ENCODE measurements around the gene ACBD5.
A peak's percentile ranks its signal among the peaks of the same experiment; 100 is the strongest.
"Not testable (repeated sequence)": the region's sequence is repeated elsewhere in the genome, so short reads cannot be mapped to it uniquely, and the experiment has no call there.

Gene ACBD5

DNA sequence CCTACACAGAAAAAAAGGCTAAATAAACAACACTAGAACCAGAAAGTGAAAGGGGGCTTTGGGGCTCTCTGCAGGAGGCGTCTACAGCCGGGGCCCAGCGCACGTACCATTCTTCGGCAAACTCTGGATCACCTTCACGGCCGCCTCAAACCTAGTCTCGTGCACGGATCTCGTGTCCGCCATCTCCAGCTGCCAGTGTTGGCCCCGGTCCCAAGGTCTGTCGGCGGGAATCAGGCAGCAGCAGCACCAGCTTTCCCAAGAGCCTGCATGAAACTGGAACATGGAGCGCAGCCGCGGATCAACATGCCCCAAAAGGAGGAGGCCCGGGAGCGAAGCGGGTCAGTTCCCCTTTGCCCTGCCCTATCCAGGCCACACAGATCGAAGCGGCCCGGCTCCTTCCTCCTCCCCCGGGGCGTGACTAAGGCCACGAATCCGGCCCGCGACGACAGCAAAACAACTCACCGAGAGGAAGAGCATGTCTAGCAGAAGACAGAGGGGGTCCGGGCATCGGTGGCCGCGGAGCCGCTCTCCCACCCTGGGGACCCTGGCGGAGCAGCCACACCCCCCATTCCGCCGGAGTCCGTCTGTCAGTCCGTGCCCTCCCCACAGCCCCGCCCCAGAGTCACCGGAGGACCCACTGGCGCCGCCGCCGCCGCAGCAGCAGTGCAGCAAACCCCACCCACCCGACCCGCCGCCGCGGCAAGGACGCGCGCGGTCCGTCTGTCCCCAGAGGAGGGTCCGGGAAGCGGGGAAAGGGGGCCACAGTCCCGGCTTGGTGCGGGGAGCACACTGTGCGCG is at the start of gene ACBD5:
TSS of gene ACBD5 (minus strand) at position 586 of the 798 bp plus-strand sequence. CDS start at position 477, 109 bp downstream.
- DNase-seq, result peak; percentile 12

GRCh38 chr10:27285093-27285492 is 44.5 kb upstream of the ACBD5 start:
- no peak for DNase-seq

DNA sequence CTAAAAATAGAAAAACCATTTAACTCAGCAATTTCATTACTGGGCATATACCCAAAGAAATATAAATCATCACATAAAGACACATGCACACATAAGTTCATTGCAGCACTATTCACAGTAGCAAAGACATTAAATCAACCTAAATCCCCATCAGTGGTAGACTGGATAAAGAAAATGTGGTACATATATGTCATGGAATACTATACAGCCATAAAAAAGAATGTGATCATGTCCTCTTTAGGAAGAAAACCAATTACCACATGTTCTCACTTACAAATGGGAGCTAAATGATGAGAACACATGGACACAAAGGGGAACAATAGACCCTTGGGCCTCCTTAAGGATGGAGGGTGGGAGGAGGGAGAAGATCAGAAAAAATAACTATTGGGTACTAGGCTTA is 36.0 kb upstream of the ACBD5 start:
- DNase-seq, result no peak

DNA sequence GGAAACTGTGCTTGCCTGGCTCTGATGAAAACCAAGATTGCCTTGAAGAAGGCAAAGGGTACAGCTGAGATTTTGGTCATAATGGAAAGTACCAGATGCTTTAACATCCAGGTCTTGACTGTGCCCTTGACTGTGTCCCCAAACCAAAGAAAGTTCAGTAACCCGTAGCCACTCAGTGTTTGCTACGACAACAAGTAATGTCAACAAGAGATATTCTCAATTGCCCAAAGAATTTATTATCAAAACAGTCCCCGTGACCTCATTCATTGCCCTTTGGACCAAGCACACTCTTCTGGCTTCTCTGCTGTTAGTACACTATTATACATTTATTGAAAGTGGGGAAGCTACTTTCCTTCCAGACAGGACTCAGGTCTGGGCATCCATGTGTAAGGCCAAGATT is 25.4 kb upstream of the ACBD5 start:
- not testable (repeated sequence) for DNase-seq

DNA sequence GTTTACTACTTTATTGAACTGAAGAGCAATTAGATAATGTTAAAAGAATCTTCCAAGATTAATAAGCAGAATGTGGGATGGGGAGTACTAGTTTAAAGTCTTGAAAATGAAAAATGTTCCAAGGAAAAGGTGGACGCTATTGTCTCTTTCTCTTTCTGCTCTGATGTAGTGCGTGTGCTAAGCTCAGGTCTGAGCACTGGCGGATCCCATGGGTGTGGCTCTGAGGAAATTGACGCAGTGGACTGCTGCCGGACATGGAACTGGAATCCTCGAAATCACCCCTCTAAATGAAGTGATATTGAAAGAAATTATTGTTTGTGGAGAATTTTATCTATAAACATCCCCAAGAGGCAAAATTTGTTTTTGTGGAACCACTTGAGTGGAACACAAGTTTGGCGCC is 22.2 kb upstream of the ACBD5 start:
- DNase-seq, result not testable (repeated sequence)

- DNase-seq, result no peak
Observed at GRCh38 chr10:27258838-27259812, 18.5 kb upstream of the ACBD5 start.

GRCh38 chr10:27258492-27258837 is 17.9 kb upstream of the ACBD5 start:
- DNase-seq, result no peak

- DNase-seq, result no peak
Observed at GRCh38 chr10:27256299-27257189, 15.9 kb upstream of the ACBD5 start.

GRCh38 chr10:27253576-27253975 is 13.0 kb upstream of the ACBD5 start:
- no peak for DNase-seq

GRCh38 chr10:27252267-27253000 is 11.8 kb upstream of the ACBD5 start:
- no peak for DNase-seq

DNA sequence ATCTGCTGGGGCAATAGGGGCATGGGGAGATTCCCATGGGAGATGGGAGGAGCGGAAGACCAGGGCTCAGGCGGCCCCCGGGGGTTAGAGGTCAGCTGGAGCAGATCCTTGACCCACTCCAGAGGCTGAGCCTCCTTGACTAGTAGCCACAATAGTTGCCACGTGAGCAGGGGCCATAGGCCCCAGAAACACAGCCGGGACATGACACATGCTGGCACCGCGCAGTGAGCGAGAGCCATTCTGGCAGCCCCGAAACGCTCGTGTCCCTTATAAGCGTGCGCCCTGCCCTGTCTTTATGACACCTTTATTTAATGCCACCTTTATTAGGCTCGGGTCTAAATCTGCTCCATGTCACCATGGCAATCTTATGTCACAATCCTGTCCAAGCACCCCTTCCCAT is 11.0 kb upstream of the ACBD5 start:
- DNase-seq, result no peak

- DNase-seq, result no peak
Observed at GRCh38 chr10:27248215-27248614, 7.6 kb upstream of the ACBD5 start.

- DNase-seq, result no peak
Observed at GRCh38 chr10:27247441-27247840, 6.8 kb upstream of the ACBD5 start.

- no peak for DNase-seq
Observed at GRCh38 chr10:27247006-27247405, 6.4 kb upstream of the ACBD5 start.

DNA sequence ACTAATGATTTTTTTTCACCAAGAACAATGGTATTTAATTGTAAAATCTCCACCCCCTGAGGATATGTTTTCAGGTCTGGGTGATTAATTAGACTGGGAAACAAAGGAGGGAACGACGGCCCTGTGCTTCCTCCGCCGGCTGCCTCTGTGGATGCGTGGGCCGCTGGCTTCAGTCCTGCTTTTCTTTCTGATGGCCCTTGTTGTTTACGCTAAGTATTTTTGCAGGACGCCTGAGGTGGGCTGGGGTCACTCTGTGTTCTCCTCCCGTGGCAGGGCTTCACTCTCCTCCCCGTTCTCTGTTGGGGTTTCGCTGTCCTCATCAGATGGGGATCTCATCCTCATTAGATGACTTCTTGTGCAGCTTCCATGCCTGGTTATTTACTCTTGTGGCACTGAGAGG is 5.2 kb upstream of the ACBD5 start:
- no peak for DNase-seq

GRCh38 chr10:27244976-27245375 is 4.4 kb upstream of the ACBD5 start:
- no peak for DNase-seq

GRCh38 chr10:27242951-27243551 is 2.5 kb upstream of the ACBD5 start:
- DNase-seq, result no peak

GRCh38 chr10:27242473-27242950 is 1.9 kb upstream of the ACBD5 start:
- no peak for DNase-seq

- DNase-seq, result peak; percentile 56
Observed at GRCh38 chr10:27241652-27242472, 1.3 kb upstream of the ACBD5 start.

DNA sequence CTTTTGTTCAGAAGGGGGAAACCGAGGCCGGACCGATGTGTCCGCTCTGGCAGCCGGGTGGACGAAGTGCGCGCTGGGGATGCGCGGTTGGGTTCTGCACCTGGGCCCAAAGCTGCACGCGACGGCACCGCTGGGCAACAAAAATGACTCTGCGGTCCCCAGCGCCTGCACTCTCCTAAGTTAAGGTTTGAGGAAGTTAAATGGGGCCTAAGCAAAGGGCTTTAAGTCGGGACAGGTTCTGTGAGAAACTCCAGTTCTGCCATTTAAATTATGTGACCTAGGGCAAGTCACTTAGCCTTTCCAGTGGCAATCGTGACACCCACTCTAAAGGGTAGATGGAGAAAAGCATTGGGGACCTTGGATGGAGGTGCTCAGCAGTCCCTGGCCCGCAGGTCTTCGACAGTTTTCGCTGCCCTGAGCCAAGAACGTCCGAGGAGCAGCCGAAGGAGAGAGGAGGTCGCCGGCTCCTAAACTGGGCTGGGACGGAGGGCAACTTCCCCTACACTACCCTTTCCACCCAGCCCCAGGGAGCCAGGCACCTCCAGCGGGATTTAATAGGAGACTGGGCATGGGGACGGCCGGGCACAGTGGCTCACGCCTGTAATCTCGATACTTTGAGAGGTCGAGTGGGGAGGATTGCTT is 534 bp upstream of the ACBD5 start:
- no peak for DNase-seq
